ENCODE results near the gene ANGPTL1.

DNA sequence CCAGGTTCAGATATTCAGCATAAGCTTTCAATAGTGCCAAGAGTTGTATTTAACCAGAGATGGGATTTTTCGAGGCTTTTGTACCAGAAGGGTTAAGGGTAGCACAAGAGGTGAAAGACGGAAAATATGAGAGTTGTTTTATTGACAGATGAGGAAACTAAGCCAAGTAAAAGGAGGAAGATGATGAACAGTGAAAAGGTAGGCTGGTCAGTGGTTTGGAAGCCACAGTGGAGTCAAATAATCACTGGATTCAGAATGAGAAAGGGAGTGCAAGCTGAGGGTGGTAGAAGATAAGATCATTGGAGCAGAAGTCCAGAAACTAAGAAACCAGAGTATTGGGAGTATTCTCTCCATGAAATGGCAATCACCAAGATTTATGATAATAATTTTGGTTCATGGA is 45.7 kb downstream of the ANGPTL1 start:
- TF ChIP-seq, protein P1, sequence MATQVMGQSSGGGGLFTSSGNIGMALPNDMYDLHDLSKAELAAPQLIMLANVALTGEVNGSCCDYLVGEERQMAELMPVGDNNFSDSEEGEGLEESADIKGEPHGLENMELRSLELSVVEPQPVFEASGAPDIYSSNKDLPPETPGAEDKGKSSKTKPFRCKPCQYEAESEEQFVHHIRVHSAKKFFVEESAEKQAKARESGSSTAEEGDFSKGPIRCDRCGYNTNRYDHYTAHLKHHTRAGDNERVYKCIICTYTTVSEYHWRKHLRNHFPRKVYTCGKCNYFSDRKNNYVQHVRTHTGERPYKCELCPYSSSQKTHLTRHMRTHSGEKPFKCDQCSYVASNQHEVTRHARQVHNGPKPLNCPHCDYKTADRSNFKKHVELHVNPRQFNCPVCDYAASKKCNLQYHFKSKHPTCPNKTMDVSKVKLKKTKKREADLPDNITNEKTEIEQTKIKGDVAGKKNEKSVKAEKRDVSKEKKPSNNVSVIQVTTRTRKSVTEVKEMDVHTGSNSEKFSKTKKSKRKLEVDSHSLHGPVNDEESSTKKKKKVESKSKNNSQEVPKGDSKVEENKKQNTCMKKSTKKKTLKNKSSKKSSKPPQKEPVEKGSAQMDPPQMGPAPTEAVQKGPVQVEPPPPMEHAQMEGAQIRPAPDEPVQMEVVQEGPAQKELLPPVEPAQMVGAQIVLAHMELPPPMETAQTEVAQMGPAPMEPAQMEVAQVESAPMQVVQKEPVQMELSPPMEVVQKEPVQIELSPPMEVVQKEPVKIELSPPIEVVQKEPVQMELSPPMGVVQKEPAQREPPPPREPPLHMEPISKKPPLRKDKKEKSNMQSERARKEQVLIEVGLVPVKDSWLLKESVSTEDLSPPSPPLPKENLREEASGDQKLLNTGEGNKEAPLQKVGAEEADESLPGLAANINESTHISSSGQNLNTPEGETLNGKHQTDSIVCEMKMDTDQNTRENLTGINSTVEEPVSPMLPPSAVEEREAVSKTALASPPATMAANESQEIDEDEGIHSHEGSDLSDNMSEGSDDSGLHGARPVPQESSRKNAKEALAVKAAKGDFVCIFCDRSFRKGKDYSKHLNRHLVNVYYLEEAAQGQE (IDR thresholded peaks at IDR 0.05; ENCODE audit: borderline replicate concordance) = no peak
- TF ChIP-seq, protein P2, sequence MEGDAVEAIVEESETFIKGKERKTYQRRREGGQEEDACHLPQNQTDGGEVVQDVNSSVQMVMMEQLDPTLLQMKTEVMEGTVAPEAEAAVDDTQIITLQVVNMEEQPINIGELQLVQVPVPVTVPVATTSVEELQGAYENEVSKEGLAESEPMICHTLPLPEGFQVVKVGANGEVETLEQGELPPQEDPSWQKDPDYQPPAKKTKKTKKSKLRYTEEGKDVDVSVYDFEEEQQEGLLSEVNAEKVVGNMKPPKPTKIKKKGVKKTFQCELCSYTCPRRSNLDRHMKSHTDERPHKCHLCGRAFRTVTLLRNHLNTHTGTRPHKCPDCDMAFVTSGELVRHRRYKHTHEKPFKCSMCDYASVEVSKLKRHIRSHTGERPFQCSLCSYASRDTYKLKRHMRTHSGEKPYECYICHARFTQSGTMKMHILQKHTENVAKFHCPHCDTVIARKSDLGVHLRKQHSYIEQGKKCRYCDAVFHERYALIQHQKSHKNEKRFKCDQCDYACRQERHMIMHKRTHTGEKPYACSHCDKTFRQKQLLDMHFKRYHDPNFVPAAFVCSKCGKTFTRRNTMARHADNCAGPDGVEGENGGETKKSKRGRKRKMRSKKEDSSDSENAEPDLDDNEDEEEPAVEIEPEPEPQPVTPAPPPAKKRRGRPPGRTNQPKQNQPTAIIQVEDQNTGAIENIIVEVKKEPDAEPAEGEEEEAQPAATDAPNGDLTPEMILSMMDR (IDR thresholded peaks at IDR 0.05; ENCODE audit: poor library complexity, severe bottlenecking) = no peak

Data from neural cell (in vitro differentiated cells).